ENCODE data around the gene SMAGP. TPM values are rescaled to one million over a fixed set of nuclear protein-coding genes. Genes with fewer than 3 reads are reported as not detected.
"Not testable (repeated sequence)": the region's sequence is repeated elsewhere in the genome, so short reads cannot be mapped to it uniquely, and the experiment has no call there.

The SMAGP gene
- total and polyA plus RNA-seq, 10 donors = 8.2 to 18.1 (median 11.6) TPM

GRCh38 chr12:51295651-51296050 lies 25.4 kb upstream of the SMAGP start:
- WGBS, 5 donors = 88 to 97% (median 92%) methylated on average over 5 of the region's 5 CpGs
- Histone ChIP-seq H3K27me3 (replicated peaks in 1 of 7) (no peaks in the 10 kb centered on the region), H3K9me3 (no peaks in the 10 kb centered on the region), H3K36me3 (peaks cover 0 to 100% (median 58%) of the 10 kb centered on the region in 6 donors), H3K4me3 (no peak overlapping the region), H3K27ac (no peak overlapping the region), H3K4me1 (peaks cover 0 to 24% (median 8%) of the 10 kb centered on the region in 6 donors)
- intact Hi-C loops (cut with DNase I; ENCODE audit: low total_unique reads) = no loop called here
- DNase-seq = no peak
- no peak for TF ChIP-seq POLR2A (IDR thresholded peaks at IDR 0.05)
- TF ChIP-seq POLR2AphosphoS5 (IDR thresholded peaks at IDR 0.05) = no peak
- TF ChIP-seq, protein P1, sequence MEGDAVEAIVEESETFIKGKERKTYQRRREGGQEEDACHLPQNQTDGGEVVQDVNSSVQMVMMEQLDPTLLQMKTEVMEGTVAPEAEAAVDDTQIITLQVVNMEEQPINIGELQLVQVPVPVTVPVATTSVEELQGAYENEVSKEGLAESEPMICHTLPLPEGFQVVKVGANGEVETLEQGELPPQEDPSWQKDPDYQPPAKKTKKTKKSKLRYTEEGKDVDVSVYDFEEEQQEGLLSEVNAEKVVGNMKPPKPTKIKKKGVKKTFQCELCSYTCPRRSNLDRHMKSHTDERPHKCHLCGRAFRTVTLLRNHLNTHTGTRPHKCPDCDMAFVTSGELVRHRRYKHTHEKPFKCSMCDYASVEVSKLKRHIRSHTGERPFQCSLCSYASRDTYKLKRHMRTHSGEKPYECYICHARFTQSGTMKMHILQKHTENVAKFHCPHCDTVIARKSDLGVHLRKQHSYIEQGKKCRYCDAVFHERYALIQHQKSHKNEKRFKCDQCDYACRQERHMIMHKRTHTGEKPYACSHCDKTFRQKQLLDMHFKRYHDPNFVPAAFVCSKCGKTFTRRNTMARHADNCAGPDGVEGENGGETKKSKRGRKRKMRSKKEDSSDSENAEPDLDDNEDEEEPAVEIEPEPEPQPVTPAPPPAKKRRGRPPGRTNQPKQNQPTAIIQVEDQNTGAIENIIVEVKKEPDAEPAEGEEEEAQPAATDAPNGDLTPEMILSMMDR (IDR thresholded peaks at IDR 0.05 in 8 of 11, conservative IDR thresholded peaks at IDR 0.05 in 3 of 11) = no peak

DNA sequence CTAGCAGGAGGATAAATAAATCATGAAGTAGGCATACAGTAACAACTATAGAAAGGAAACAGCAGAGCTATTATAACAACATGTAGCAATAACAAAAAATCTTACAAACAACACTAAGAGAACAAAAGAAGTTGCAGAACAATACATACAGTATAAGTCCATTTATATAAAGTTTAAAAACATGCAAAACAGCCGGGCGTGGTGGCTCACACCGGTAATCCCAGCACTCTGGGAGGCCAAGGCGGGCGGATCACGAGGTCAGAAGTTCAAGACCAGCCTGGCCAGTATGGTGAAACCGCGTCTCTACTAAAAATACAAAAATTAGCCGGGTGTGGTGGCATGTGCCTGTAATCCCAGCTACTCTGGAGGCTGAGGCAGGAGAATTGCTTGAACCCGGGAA lies 23.9 kb upstream of the SMAGP start:
- peaks cover 0 to 100% (median 57%) of the 10 kb centered on the region in 6 donors for H3K36me3 ChIP-seq
- peaks cover 0 to 24% (median 8%) of the 10 kb centered on the region in 6 donors for H3K4me1 ChIP-seq
- H3K9me3 ChIP-seq; H3K4me3 ChIP-seq; H3K27me3 ChIP-seq (replicated peaks in 1 of 7); intact Hi-C loops (cut with DNase I; ENCODE audit: low total_unique reads); DNase-seq; H3K27ac ChIP-seq: not testable (repeated sequence)
- WGBS, 5 donors = 87 to 94% (median 88%) methylated on average over 10 of the region's 10 CpGs

GRCh38 chr12:51293696-51294095 lies 23.5 kb upstream of the SMAGP start:
- TF ChIP-seq, protein P1 (IDR thresholded peaks at IDR 0.05 in 8 of 11, conservative IDR thresholded peaks at IDR 0.05 in 3 of 11) = no peak
- TF ChIP-seq POLR2A (IDR thresholded peaks at IDR 0.05) = no peak
- no peak for TF ChIP-seq POLR2AphosphoS5 (IDR thresholded peaks at IDR 0.05)
- Histone ChIP-seq H3K27me3 (replicated peaks in 1 of 7) (no peaks in the 10 kb centered on the region), H3K36me3 (peaks cover 0 to 100% (median 55%) of the 10 kb centered on the region in 6 donors), H3K4me1 (peaks cover 0 to 24% (median 8%) of the 10 kb centered on the region in 6 donors), H3K27ac (no peak overlapping the region), H3K4me3 (no peak overlapping the region), H3K9me3 (no peaks in the 10 kb centered on the region)
- intact Hi-C loops (cut with DNase I; ENCODE audit: low total_unique reads) = no loop called here
- no peak for DNase-seq

- 56 to 72% (median 66%) methylated on average over 7 to 9 of the region's 9 CpGs for WGBS, 5 donors
- intact Hi-C loops (cut with DNase I; ENCODE audit: low total_unique reads); H3K27me3 ChIP-seq (replicated peaks in 1 of 7); H3K9me3 ChIP-seq; H3K4me3 ChIP-seq: not testable (repeated sequence)
- Histone ChIP-seq H3K27ac (peak overlapping the region in 6 of 8 donors; percentile 26 to 77 (median 46)), H3K36me3 (peaks cover 0 to 100% (median 53%) of the 10 kb centered on the region in 6 donors), H3K4me1 (peaks cover 0 to 24% (median 8%) of the 10 kb centered on the region in 6 donors)
- DNase-seq = peak; percentile 91
Measured at GRCh38 chr12:51291603-51292513, 21.6 kb upstream of the SMAGP start.

GRCh38 chr12:51285843-51286242 lies 15.6 kb upstream of the SMAGP start:
- intact Hi-C loops (cut with DNase I; ENCODE audit: low total_unique reads) = no loop called here
- H3K27me3 ChIP-seq (replicated peaks in 1 of 7) = no peaks in the 10 kb centered on the region
- no peak for TF ChIP-seq POLR2AphosphoS5 (IDR thresholded peaks at IDR 0.05)
- TF ChIP-seq POLR2A (IDR thresholded peaks at IDR 0.05) = no peak
- TF ChIP-seq, protein P1 (IDR thresholded peaks at IDR 0.05 in 8 of 11, conservative IDR thresholded peaks at IDR 0.05 in 3 of 11) = no peak
- no peaks in the 10 kb centered on the region for H3K9me3 ChIP-seq
- H3K27ac ChIP-seq = no peak overlapping the region
- no peak for DNase-seq
- H3K4me3 ChIP-seq = no peak overlapping the region
- H3K36me3 ChIP-seq = peaks cover 0 to 100% (median 54%) of the 10 kb centered on the region in 6 donors
- H3K4me1 ChIP-seq = peaks cover 0 to under 1% (median 0%) of the 10 kb centered on the region in 6 donors
- 88 to 100% (median 93%) methylated on average over 1 of the region's 1 CpG for WGBS, 5 donors

All from spleen (tissue), 11 donors.